Measurements from ENCODE around the gene ANKRD33B. TPM values are rescaled to one million over a fixed set of nuclear protein-coding genes. Genes with fewer than 3 reads are reported as not detected.

ANKRD33B gene
- total RNA-seq, 1 donor from 2014 or later = 14.2 TPM

- no peak for DNase-seq (ENCODE audit: extremely low spot score in 2 of 2)
- intact Hi-C loops (cut with DNase I) = no loop called here
- H3K9me3 ChIP-seq = no peaks in the 10 kb centered on the region
Observed at GRCh38 chr5:10671041-10672008, 107.5 kb downstream of the ANKRD33B start.

DNA sequence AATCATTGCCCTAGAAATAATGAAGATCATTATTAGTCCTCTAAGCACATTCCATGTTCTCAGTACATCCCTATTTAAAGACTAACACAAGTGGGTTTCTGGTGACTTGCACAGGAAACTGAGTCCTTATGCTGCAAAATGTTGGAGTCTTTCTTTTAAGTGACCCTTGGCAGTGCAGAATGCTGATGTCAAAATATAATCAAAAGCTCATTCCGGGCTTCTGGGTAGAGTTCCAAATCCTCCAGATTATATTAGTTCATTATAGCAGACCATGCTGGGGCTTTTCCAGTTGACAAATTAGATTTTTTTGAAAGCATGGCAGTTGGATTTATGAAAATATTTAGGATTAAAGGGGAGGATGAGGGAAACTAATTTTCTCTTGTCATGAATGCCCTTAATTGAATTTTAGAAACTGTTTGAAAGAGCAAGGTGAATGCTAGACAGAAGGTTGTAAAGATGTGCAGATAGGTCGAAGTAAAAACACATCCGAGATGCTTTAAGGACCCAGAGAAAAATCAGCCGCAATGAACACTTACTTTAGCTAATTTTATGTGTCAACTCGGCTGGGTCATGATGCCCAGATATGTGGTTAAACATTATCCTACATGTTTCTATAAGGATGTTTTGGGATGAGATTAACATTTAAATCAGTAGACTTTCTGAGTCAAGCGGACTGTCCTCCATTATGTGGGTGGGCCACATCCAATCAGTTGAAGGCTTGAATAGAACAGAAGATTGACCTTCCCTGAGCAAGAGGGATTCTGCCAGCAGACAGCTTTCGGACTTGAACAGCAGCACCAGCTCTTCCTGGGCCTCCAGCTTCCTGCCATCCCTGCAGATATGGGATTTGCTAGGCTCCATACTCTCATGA, 108.5 kb downstream of the ANKRD33B start:
- no peak for DNase-seq (ENCODE audit: extremely low spot score in 2 of 2)
- TF ChIP-seq, protein P1, sequence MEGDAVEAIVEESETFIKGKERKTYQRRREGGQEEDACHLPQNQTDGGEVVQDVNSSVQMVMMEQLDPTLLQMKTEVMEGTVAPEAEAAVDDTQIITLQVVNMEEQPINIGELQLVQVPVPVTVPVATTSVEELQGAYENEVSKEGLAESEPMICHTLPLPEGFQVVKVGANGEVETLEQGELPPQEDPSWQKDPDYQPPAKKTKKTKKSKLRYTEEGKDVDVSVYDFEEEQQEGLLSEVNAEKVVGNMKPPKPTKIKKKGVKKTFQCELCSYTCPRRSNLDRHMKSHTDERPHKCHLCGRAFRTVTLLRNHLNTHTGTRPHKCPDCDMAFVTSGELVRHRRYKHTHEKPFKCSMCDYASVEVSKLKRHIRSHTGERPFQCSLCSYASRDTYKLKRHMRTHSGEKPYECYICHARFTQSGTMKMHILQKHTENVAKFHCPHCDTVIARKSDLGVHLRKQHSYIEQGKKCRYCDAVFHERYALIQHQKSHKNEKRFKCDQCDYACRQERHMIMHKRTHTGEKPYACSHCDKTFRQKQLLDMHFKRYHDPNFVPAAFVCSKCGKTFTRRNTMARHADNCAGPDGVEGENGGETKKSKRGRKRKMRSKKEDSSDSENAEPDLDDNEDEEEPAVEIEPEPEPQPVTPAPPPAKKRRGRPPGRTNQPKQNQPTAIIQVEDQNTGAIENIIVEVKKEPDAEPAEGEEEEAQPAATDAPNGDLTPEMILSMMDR (IDR thresholded peaks at IDR 0.05) = no peak
- TF ChIP-seq POLR2AphosphoS5 (IDR thresholded peaks at IDR 0.05; ENCODE audit: insufficient read depth in 1 of 2, low read depth in 1 of 2) (no peak), POLR2A (IDR thresholded peaks at IDR 0.05) (no peak)

More at GRCh38 chr5:10671041-10672008, 107.5 kb downstream of the ANKRD33B start:
- Histone ChIP-seq H3K4me3 (no peak overlapping the region), H3K27ac (no peak overlapping the region), H3K36me3 (no peaks in the 10 kb centered on the region), H3K4me1 (no peaks in the 10 kb centered on the region), H3K27me3 (no peaks in the 10 kb centered on the region)
- no peak for TF ChIP-seq POLR2AphosphoS5 (IDR thresholded peaks at IDR 0.05; ENCODE audit: insufficient read depth in 1 of 2, low read depth in 1 of 2)
- TF ChIP-seq POLR2A (IDR thresholded peaks at IDR 0.05) = no peak
- TF ChIP-seq, protein P1 (IDR thresholded peaks at IDR 0.05) = no peak

DNA sequence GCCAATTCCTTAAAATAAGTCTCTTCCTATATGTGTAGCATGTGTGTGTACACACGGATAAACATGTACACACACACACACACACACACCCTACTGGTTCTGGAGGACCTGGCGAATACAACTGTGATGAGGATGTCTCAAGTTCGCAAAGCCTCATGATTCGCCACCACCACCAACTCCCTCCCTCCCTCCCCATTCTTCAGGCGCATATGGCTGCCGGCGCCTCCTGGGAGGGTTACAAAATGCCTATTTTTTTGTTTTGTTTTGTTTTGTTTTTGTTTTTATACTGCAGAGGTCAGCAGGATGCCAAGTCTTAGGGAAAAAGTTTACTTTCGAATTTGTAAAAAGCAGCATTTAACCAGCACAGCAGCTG, 109.1 kb downstream of the ANKRD33B start:
- H3K36me3 ChIP-seq = no peaks in the 10 kb centered on the region
- no peak overlapping the region for H3K4me3 ChIP-seq
- DNase-seq (ENCODE audit: extremely low spot score in 2 of 2) = no peak
- intact Hi-C loops (cut with DNase I) = no loop called here
- no peak for TF ChIP-seq POLR2AphosphoS5 (IDR thresholded peaks at IDR 0.05; ENCODE audit: insufficient read depth in 1 of 2, low read depth in 1 of 2)
- TF ChIP-seq, protein P1 (IDR thresholded peaks at IDR 0.05) = no peak
- no peak for TF ChIP-seq POLR2A (IDR thresholded peaks at IDR 0.05)
- no peak overlapping the region for H3K27ac ChIP-seq
- H3K4me1 ChIP-seq = no peaks in the 10 kb centered on the region
- no peaks in the 10 kb centered on the region for H3K27me3 ChIP-seq
- no peaks in the 10 kb centered on the region for H3K9me3 ChIP-seq

More for the DNA sequence above, 108.5 kb downstream of the ANKRD33B start:
- Histone ChIP-seq H3K36me3 (no peaks in the 10 kb centered on the region), H3K4me1 (no peaks in the 10 kb centered on the region), H3K27ac (no peak overlapping the region), H3K4me3 (no peak overlapping the region), H3K9me3 (no peaks in the 10 kb centered on the region), H3K27me3 (no peaks in the 10 kb centered on the region)
- intact Hi-C loops (cut with DNase I) = no loop called here

- no peaks in the 10 kb centered on the region for H3K27me3 ChIP-seq
- TF ChIP-seq POLR2AphosphoS5 (IDR thresholded peaks at IDR 0.05; ENCODE audit: insufficient read depth in 1 of 2, low read depth in 1 of 2) = no peak
- TF ChIP-seq POLR2A (IDR thresholded peaks at IDR 0.05) = no peak
- TF ChIP-seq, protein P1 (IDR thresholded peaks at IDR 0.05) = no peak
- no peaks in the 10 kb centered on the region for H3K9me3 ChIP-seq
- H3K4me3 ChIP-seq = no peak overlapping the region
- no peaks in the 10 kb centered on the region for H3K36me3 ChIP-seq
- no peak overlapping the region for H3K27ac ChIP-seq
- intact Hi-C loops (cut with DNase I) = no loop called here
- DNase-seq (ENCODE audit: extremely low spot score in 2 of 2) = no peak
- no peaks in the 10 kb centered on the region for H3K4me1 ChIP-seq
Observed at GRCh38 chr5:10673407-10673806, 109.5 kb downstream of the ANKRD33B start.

All from vagina (tissue), 2 donors.